PC-9 (cell line): Measurements from ENCODE around the gene NOP56. TPM values are rescaled to one million over a fixed set of nuclear protein-coding genes. Genes with fewer than 3 reads are reported as not detected.
A peak's percentile ranks its signal among the peaks of the same experiment; 100 is the strongest.

ENCODE experiments used
- BruUV-seq: library from RNA; stranded (reverse); fragments of 400-500 nt; replicated peaks from 2 replicates; lab custom pipeline; 2021; lab: Mats Ljungman, UMichigan
- CTCF ChIA-PET: fragments of 300-600 bp; sonication (Branson Sonifier 250); formaldehyde crosslinking; loops from one replicate; lab custom pipeline; 2022; ENCODE audit warnings: antibody characterized with exemption; lab: Charles Lee
- POLR2A ChIA-PET: fragments of 300-600 bp; sonication (Branson Sonifier 250); formaldehyde crosslinking; loops from one replicate; lab custom pipeline; 2022; ENCODE audit warnings: antibody characterized with exemption; ENCODE audit not compliant: unreplicated experiment; lab: Charles Lee
- DNase-seq, 2 experiments: peaks; one replicate each; pipeline versions ENCODE4 v3.0.0 to v3.0.0-alpha.2; 2015 to 2022; ENCODE audit warnings: mixed read lengths in 1 of 2
- H2AFZ ChIP-seq: fragments of 200-600 bp; sonication (generic); 2 replicates; pipeline ENCODE4 v1.8.1; 2017; ENCODE audit warnings: antibody characterized with exemption
- H3F3A ChIP-seq: fragments of 200-600 bp; sonication (generic); 2 replicates; pipeline ENCODE4 v1.8.1; 2017; ENCODE audit warnings: antibody characterized with exemption, mild to moderate bottlenecking, low read depth; ENCODE audit not compliant: insufficient read depth
- H3K27ac ChIP-seq: fragments of 200-600 bp; sonication (generic); 2 replicates; pipeline ENCODE4 v1.6.1; 2016; ENCODE audit warnings: mixed run types
- H3K27me3 ChIP-seq: fragments of 200-600 bp; sonication (generic); 2 replicates; pipeline ENCODE4 v1.6.1; 2016; ENCODE audit warnings: low read depth, mixed run types; ENCODE audit not compliant: insufficient read depth
- H3K36me3 ChIP-seq: fragments of 200-600 bp; sonication (generic); 2 replicates; pipeline ENCODE4 v1.6.1; 2016; ENCODE audit warnings: low read depth, mixed run types
- H3K4me1 ChIP-seq: fragments of 200-600 bp; sonication (generic); replicated peaks from 2 replicates; pipeline ENCODE4 v1.6.1; 2016; ENCODE audit warnings: mixed run types; ENCODE audit not compliant: insufficient read depth
- H3K4me2 ChIP-seq: fragments of 200-600 bp; sonication (generic); 2 replicates; pipeline ENCODE4 v1.6.1; 2017; ENCODE audit warnings: mixed run types
- H3K4me3 ChIP-seq: fragments of 200-600 bp; sonication (generic); 2 replicates; pipeline ENCODE4 v1.6.1; 2016; ENCODE audit warnings: mixed run types
- H3K79me2 ChIP-seq: fragments of 200-600 bp; sonication (generic); 2 replicates; pipeline ENCODE4 v1.6.1; 2017; ENCODE audit warnings: low read depth, mixed run types
- H3K9me2 ChIP-seq: fragments of 200-600 bp; sonication (generic); 2 replicates; pipeline ENCODE4 v1.8.1; 2017; ENCODE audit warnings: mild to moderate bottlenecking; ENCODE audit not compliant: insufficient read depth
- H3K9me3 ChIP-seq: fragments of 200-600 bp; sonication (generic); 2 replicates; pipeline ENCODE4 v1.8.1; 2016; ENCODE audit warnings: low read depth; ENCODE audit not compliant: insufficient read depth
- H4K20me1 ChIP-seq: fragments of 200-600 bp; sonication (generic); 2 replicates; pipeline ENCODE4 v1.8.1; 2017; ENCODE audit not compliant: insufficient read depth
- EZH2 ChIP-seq: fragments of 200-600 bp; sonication (generic); IDR thresholded peaks from 2 replicates; pipeline ENCODE4 v1.8.0; 2017; ENCODE audit warnings: antibody characterized with exemption, low read depth
- intact Hi-C: fragments of 100-400 bp; cut with micrococcal nuclease; formaldehyde crosslinking; loops from one replicate; pipeline ENCODE4 v1.10.0; 2022; ENCODE audit not compliant: unreplicated experiment
- microRNA-seq: library from miRNA; unstranded; fragments of <30 nt; microRNA quantifications from one replicate; pipeline ENCODE4 v1.2.0, GENCODE V29; 2021; ENCODE audit warnings: borderline number of aligned reads, borderline replicate concordance
- total RNA-seq: library from RNA; stranded (reverse); gene quantifications from 2 replicates; pipeline ENCODE4 v1.2.3, GENCODE V29; 2021
- TF ChIP-seq, protein P1 (sequence below): fragments of 200-600 bp; sonication (generic); conservative IDR thresholded peaks from 2 replicates; pipeline ENCODE4 v1.6.1; 2017; ENCODE audit warnings: mixed run types, antibody characterized with exemption, mild to moderate bottlenecking, moderate library complexity

Gene NOP56
- total RNA-seq, 1 experiment from 2014 or later: 210 TPM

DNA sequence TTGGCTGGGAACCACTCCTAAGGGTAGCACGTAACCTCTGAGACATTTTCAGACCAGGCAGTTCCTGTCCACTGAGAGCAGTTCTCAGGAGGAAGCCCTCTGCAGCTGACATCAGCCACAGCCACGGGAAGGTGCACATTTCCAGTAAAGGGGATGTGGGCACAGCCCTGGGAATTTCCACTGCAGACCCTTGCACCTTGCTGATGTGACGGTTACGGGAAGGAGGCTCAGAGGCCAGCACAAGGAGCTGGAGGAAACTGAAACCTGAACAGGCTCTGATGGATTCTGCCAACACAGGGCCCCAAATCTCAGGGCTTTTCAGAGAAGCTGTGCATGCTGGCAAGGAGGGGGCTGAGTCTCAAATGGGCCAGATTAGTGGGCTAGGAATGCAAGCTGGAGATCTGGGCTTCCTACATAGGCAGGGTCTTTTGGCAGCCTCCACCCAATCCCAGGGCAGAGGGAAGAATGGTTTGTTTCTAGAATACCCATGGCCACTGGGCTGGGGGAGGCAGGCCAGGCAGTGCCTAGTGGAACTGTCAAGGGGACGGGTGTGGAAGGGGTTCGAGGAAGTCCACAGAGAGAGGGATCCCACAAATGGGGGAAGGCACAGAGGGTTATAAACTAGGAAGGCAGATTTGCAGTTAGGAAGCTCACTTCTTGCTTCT is 54.4 kb downstream of the NOP56 start:
- no peak overlapping the region for H3K4me2 ChIP-seq
- peaks cover 90% of the 10 kb centered on the region for H3K27me3 ChIP-seq
- no peaks in the 10 kb centered on the region for H3F3A ChIP-seq
- no peak overlapping the region for H3K27ac ChIP-seq
- H3K9me3 ChIP-seq: no peaks in the 10 kb centered on the region
- H2AFZ ChIP-seq: no peak overlapping the region
- H3K36me3 ChIP-seq: no peaks in the 10 kb centered on the region
- H3K9me2 ChIP-seq: no peaks in the 10 kb centered on the region
- no peaks in the 10 kb centered on the region for H3K79me2 ChIP-seq
- no peaks in the 10 kb centered on the region for H3K4me1 ChIP-seq
- ChIA-PET CTCF (no interaction called here), POLR2A (interaction anchor here (0.6 kb wide), 1 partner anchor 798 kb away, joined by 3 read pairs; no protein-coding TSS in a partner anchor)
- TF ChIP-seq, protein P1, sequence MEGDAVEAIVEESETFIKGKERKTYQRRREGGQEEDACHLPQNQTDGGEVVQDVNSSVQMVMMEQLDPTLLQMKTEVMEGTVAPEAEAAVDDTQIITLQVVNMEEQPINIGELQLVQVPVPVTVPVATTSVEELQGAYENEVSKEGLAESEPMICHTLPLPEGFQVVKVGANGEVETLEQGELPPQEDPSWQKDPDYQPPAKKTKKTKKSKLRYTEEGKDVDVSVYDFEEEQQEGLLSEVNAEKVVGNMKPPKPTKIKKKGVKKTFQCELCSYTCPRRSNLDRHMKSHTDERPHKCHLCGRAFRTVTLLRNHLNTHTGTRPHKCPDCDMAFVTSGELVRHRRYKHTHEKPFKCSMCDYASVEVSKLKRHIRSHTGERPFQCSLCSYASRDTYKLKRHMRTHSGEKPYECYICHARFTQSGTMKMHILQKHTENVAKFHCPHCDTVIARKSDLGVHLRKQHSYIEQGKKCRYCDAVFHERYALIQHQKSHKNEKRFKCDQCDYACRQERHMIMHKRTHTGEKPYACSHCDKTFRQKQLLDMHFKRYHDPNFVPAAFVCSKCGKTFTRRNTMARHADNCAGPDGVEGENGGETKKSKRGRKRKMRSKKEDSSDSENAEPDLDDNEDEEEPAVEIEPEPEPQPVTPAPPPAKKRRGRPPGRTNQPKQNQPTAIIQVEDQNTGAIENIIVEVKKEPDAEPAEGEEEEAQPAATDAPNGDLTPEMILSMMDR: no peak
- no peak for TF ChIP-seq EZH2
- no TSS peak for BruUV-seq
- H4K20me1 ChIP-seq: no peaks in the 10 kb centered on the region
- intact Hi-C loops: no loop called here
- DNase-seq: no peak
- H3K4me3 ChIP-seq: no peak overlapping the region

DNA sequence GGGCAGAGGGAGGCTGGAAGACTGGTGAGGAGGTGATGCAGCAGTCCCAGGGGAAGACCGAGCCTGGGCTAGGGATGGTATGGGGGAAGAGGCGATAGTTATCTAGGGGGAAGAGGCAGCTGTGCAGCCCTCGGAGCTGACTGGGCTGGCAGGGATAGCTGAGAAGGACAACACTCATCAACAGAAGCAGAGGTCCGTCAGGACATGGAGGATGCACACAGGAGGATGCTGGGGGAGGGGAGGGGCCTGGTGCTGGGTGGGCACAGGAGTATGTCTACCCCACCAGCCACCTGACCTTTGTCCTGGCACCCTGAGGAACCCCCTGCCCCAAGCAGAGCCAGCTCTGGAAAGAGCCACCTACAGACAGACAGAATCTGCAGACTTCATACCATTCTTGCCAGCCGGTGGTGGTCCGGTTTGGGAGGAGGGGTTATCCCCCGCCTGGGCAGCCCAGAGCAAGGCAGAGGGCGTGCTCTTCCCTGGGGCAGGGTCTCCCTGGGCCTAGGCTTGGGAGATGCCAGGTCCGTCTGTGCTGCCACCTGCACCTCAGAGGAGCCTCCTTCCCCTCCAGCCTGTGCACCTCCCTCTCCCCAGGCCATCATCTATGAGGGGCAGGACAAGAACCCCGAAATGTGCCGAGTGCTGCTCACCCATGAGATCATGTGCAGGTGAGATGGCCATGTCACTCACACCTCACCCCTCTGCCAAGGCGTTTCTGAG is 55.1 kb downstream of the NOP56 start:
- Histone ChIP-seq H3K4me2 (no peak overlapping the region), H3F3A (no peaks in the 10 kb centered on the region), H2AFZ (no peak overlapping the region), H3K9me2 (no peaks in the 10 kb centered on the region), H3K36me3 (no peaks in the 10 kb centered on the region), H3K4me3 (no peak overlapping the region), H3K27ac (no peak overlapping the region), H3K27me3 (peaks cover 91% of the 10 kb centered on the region), H3K4me1 (no peaks in the 10 kb centered on the region), H3K9me3 (no peaks in the 10 kb centered on the region), H3K79me2 (no peaks in the 10 kb centered on the region), H4K20me1 (no peaks in the 10 kb centered on the region)
- no TSS peak for BruUV-seq
- TF ChIP-seq, protein P1: no peak
- TF ChIP-seq EZH2: no peak
- no peak for DNase-seq
- CTCF ChIA-PET: no interaction called here
- POLR2A ChIA-PET: interaction anchor here (0.6 kb wide), 1 partner anchor 797 kb away, joined by 3 read pairs; no protein-coding TSS in a partner anchor
- intact Hi-C loops: no loop called here

Small RNAs within 50 kb of the gene (microRNA-seq; reads per million reads assigned to microRNA genes)
- gene MIR1292: 45.1 reads per million, percentile 42 among the genes with 10 or more reads in this experiment

Other genes starting within 250 kb of the NOP56 start
- 310 and 349 TPM in 2 replicates for gene SNRPB, start 181.8 kb upstream of the NOP56 start, total RNA-seq
- 10.0 and 11.9 TPM in 2 replicates for gene ZNF343, start 143.7 kb upstream of the NOP56 start, total RNA-seq
- gene TMC2, start 116.1 kb upstream of the NOP56 start, total RNA-seq: not detected in 2 replicates
- 130 and 144 TPM in 2 replicates for gene IDH3B, start 11.6 kb downstream of the NOP56 start, total RNA-seq
- 4.9 and 5.1 TPM in 2 replicates for gene EBF4, start 40.1 kb downstream of the NOP56 start, total RNA-seq
- not detected in 2 replicates for gene CPXM1, start 148.0 kb downstream of the NOP56 start, total RNA-seq
- not detected in 2 replicates for gene C20orf141, start 162.4 kb downstream of the NOP56 start, total RNA-seq
- gene TMEM239, start 163.7 kb downstream of the NOP56 start, total RNA-seq: not detected in 2 replicates
- gene PCED1A, start 188.0 kb downstream of the NOP56 start, total RNA-seq: 47.9 and 60.1 TPM in 2 replicates
- 21.5 and 31.9 TPM in 2 replicates for gene VPS16, start 188.1 kb downstream of the NOP56 start, total RNA-seq
- gene PTPRA, start 220.8 kb downstream of the NOP56 start, total RNA-seq: 36.6 and 48.8 TPM in 2 replicates